NCI-H345 treated with DMSO at 0.1 percent for 48 hours (cell line): ENCODE data around the gene SPRY1.

Experiments
- DNase-seq: peaks from one replicate; lab custom pipeline; 2025; ENCODE audit not compliant: unreplicated experiment; lab: John Stamatoyannopoulos, UW

Gene SPRY1, protein sequence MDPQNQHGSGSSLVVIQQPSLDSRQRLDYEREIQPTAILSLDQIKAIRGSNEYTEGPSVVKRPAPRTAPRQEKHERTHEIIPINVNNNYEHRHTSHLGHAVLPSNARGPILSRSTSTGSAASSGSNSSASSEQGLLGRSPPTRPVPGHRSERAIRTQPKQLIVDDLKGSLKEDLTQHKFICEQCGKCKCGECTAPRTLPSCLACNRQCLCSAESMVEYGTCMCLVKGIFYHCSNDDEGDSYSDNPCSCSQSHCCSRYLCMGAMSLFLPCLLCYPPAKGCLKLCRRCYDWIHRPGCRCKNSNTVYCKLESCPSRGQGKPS

DNA sequence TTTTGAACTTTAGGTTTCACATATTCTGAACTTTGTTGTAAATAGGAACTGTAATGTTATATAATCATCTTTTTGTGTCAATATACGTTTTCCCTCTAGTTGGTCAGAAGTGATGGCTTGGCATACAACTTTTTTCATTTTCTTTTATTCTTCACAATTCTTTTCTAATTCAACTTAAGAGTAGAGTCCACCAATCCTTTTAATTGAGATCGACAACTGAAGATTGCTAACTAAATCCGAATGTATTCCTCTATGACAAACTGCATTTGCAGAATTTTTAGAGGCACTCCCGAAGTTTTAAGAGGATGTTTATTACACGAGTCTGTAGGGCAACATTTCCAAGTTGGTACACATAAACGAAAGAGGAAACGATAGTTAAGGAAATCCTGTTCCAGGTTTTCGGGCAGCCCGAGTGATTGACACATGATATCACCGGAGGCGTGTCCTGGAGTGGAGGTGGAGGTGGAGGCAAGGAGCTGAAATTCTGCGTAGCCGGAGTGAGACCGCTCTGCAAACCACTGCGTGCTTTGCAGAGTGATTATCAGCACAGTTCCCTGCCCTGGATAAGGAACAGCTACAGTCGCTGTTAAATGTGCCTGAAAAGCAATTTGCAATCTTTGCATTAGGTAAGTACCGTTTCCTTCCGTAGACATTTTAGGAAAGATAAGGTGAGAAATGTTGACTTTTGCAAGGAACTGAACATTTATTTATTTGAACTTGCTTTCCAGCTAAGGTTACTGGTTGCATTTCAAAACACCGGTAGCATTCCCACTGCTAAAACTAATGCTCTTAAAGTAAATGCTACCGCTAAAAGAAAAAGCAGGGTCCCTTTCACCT, at the start of gene SPRY1:
TSS of gene SPRY1 (plus strand) at position 489 of the 837 bp plus-strand sequence. CDS start 4,797 bp downstream, outside the sequence.
- DNase-seq = peak; percentile 85

DNA sequence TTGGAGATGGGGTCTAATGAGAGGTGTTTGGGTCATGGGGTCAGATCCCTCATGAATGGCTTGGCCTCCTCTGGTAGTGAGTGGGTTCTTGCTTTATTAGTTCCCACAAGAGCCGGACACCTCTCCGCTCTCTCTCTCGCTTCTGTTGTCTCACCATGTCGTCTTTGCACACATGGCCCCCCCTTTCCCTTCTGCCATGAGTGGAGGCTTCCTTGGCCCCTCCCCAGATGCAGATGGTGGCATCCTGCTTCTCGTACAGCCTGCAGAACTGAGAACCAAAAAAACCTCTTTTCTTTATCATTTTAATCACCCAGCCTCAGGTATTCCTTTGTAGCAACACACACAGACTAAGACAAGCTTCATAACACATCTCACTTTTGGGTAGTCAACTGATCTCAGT, 49.6 kb upstream of the SPRY1 start:
- DNase-seq = no peak

DNA sequence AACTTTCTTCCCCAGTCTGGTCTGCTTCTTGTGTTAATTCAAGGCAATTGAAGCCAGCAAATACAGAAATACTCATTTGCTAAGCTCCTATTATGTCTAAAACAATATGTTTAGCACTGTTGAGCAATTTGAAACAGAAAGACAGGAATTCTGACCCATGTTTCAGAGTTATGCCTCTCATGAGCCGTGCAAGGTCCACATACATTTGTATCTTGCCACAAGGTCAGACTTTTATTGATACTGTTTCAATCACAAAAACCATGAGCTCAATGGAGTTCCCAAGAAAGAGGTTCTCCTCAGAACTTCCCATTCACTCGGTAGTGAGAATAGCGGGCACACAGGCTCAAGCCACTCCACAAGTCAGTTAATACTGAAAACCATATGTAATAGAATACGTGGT, 47.6 kb upstream of the SPRY1 start:
- DNase-seq = no peak

DNA sequence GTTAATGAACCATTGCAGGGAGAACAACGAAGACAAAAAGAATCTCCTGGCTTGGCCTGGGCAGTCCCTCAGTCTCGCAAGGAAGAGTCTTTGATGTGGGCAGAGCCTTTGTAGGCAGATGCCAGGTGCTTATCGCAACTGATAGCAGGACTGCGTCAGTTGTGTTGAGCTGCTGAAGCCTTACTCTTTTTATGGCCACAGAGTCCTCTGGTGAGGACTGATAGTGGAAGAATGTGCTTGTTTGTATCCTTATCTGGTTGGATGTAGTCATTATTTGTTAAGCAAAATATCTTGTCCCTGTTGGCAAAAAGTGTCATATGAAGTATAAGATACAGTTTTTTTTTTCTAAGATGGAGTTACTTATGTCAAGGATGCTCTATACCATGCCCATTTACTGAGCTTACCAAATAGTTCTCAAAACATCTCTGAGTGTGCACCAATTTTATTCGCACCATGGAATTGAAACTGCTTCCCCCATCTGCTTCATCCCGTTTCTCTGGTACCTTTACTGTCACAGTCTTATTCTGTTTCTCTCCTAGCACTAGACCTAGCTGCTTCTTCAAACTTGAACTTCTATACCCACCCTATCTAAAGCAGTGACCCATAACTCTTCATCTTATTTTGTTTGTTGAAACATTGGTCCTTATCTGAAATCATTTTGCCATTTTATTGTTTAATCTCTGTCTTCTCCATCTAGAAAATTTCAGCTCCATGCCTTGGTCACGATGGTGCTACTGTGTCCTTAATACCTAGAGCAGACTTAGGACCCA, 47.0 kb upstream of the SPRY1 start:
- DNase-seq = no peak

DNA sequence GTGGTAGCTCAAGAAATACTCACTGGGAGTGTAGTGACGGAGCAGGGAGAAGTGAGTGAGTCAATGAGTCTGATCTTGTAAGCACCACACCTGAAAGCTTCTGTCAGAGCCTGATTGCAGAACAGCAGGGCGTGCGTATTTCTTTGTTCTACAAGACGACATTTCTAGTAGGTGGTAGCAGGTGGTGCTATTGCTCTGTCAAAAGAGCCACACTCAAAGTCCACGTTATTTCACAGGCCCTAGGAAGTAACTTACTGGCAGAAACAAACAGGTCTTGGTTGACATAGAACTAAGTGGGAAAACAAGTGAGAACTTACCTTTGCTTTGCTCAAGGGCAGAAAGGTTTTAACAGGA, 46.4 kb upstream of the SPRY1 start:
- DNase-seq = peak; percentile 72

DNA sequence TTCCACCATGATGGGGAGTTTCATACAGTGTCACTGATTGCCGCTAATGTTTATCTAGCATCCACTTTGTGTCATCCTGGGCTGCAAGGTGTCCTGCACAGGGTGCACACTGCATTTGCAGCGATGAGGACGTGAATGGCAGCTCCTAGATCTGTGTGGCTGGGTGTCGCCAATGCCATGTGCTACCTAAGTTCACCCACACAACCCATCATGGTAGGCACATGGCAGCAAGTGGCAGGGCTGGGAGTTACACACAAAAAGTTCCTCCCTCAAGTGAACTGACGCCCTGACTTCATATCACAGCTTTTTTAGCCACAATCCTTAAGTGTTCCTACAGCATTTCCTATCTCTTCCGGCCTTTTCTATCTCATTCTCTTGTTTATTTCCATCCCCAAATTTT, 45.9 kb upstream of the SPRY1 start:
- no peak for DNase-seq

DNA sequence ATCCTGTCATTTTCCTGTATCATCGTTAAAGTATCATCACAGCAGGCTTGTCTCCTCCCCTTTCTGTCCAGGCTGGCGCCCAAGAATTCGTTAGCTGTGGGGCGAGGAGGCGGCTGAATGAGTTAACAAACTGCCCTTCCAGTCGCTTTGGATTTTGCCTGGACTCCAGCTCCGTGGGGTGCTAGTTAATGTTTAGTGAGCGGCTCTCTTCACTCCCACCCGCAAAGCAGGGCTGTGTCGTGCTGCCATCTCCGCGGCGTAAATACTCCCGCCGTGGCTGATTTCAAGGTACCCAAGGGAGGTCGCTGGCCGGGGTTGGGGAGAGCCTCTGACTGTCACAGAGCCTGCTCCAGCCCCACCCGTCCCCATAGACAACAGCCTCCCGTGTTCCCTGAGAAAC, 44.9 kb upstream of the SPRY1 start:
- no peak for DNase-seq

DNA sequence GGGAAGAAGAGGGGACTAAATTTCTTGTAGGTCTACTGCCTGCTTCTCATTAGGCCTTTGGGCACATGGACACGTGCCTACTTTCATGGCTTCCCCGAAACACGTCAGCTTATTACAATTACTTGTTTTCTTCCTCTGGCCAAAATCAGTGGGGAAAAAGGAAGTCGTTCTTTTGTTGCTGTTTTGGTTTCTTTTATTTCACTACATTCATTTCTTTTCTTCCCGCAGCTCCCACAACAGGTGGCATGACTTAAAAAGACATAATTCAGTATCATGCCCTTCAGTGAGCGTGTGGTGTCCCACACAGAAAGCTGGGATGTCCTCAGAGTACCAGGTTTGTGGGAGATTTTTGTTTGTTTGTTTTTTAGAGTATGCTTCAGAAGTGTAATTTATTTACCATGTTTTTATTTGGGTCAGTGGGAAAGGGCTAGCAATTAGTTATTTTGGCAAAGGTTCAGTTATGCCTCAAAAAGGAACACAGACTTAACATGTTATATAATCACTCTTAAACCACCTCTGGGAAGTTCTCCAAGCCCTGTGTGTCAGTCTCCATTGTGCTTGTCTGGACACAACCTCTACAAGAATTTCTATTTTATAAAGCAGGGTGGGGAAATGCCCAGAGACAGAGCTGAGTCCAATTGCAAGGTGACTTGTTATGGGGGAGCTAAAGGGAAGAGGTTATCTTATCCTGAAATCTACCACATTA, 44.2 kb upstream of the SPRY1 start:
- DNase-seq = no peak

DNA sequence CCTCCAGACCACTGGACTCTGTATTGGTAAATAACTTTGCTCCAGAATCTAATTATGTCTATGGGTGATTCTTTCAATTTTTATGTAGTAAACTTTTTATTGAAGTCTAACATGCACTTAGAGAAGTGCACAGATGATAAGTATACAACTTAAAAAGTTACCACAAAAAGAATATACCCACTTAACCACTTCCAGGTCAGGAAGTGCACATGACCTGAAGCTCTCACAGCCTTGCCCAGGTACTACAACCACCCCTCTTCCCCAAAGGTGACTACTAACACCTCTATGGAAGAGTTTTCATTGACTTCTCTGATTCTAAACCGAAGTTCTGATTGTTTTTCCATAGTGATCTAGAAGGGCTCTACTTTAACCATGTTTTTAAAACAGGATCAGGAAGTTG, 43.6 kb upstream of the SPRY1 start:
- no peak for DNase-seq

DNA sequence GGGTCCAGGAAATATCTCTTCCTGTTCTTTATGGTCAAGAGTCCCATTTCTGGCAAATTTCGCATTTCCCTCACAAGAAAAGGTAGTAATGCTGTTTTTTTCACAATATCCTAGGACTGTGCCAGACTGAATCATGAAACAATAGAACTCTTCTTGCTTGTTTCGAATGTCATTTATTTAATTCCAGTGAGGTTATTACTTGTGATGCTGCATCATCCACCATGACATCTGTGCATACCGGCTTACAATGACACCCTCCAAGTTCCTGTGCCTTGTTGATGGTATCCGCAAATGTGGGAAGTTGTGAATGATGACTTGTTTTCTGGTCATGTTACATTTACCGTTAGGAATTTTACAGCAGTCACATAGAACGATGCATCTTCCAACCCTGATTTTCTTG, 42.9 kb upstream of the SPRY1 start:
- no peak for DNase-seq

DNA sequence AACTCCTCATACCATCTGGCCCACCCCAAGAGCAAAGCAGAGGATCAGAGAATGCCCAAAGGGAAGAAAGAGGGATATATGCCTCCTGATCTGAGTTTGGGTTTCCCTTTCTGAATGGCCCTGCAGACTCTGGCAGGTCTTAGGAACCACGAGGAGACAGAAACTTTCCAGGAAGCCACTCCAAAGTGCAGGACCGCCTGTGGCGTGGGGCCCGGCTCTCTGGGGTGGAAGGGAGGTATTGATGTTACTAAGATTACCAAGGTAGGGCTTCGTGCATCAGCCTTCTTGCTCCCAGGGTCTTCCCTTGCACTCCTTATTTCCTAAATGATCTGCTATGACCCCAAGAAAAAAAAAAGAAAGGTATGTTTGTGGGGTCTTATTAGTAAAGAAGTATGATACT, 41.9 kb upstream of the SPRY1 start:
- no peak for DNase-seq

DNA sequence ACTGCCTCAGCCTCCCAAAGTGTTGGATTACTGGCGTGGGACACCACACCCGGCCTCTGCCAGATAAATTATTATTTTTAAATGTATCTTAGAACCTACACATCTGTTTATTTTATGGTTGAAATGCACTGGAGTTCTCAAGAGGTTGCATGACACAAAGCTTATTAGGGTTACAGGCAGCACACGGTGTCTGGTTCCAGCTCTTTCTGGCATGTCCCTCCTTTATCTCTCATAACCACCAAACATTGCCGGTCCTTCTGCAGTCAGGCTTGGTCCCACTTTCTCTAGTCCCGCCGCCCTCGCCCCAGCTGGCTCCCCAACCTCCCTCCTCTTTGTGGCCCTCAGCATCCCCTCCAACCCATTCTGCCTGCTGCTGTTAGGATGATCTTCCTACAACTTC, 39.7 kb upstream of the SPRY1 start:
- no peak for DNase-seq

DNA sequence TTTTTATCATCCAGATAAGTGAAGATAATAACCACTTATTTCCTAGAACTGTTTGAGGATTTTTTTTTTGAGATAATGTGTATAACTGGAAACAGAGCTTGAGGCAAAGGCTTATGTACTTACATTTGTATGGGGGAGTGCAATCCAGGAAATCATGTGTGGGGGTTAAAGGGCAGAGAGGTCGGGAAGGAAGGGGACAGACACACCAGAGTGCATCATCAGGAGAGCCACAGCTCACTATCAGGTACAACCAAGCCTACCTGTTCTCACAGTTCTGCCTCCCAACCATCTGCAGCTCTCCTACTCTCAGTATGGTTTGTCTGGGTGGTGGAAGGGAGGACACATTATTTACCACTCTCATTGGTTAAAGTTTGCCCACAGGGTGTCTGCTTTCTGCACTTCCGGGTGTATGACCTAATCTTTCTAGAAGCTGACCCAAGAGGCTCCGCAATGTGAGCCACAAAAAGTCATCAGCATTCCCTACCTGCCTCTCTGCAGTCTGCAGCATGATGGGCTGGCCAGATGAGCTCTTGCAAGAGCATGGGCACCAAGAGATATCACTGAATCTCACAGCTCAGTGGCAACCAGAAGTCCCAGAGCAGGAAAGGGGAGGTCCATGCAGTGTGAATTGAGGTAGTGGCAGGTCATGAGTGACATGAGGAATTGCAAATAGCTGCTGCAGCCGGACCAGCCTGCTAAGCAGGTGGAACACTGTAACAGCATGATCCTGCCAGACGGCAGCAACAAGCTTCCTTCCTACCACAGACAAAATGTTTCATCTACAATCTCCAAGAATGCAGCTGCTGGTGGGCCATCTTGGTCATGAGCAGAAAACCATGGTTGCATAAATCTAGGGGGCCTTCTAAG, 36.9 kb upstream of the SPRY1 start:
- DNase-seq = no peak

DNA sequence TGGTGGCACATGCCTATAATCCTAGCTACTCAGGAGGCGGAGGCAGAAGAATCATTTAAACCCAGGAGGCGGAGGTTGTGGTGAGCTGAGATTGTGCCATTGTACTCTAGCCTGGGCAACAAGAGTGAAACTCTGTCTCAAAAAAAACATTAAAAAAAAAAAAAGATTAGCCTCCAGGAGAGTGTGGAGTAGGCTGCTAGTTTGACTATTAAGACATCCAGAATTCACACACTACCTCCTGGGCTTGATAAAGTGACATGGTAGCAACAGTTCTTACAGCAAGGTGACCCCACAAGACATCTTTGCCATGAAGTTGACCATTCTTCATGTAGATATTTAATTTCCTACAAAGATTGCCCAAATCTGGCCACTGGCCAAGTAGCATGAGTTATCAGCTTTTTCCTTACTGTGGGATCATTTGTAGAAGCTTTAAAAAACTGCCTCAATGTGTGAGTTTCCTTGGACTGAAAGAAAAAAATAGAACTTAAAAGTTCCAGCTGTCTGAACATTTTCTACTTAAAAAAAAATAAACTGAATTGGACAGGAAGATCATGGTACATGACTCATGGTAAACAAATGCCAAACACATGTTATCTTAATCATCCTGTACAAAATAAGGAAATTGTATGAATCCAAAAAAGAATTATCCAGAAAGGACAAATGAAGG, 35.3 kb upstream of the SPRY1 start:
- DNase-seq = no peak

DNA sequence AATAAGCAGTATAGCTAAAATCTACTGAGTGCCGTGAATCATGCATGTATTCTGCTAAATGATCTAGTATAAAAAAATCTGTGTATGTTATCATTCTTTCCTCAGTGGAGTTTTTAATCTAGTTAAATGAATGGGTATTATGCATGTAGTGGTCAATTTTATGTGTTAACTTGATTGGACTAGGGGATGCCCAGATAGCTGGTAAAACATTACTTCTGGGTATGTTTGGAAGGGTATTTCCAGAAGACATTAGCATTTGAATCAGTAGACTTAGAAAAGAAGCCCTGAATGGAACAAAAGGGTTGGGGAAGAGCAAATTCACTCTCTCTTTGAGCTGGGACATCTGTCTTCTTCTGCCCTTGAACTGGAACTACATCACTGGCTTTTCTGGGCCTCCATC, 34.5 kb upstream of the SPRY1 start:
- DNase-seq = no peak

DNA sequence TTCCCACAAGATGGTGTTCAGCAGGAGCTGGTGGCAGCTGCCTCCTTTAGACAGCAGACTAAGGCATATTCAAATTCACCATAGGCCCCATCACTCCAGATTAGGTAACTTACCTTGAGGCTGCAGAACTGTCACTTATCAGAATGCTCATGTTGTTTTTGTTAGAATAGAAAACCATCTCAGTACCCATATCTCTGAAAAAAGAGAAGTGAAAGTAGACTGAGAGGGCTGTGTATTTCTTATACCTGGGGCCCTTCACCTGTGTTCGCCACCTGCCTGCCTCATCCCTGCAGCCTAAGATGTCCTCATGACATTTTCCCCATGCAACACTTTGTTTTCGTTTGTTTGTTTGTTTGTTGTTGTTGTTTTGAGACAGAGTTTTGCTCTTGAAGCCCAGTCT, 32.9 kb upstream of the SPRY1 start:
- DNase-seq = no peak

DNA sequence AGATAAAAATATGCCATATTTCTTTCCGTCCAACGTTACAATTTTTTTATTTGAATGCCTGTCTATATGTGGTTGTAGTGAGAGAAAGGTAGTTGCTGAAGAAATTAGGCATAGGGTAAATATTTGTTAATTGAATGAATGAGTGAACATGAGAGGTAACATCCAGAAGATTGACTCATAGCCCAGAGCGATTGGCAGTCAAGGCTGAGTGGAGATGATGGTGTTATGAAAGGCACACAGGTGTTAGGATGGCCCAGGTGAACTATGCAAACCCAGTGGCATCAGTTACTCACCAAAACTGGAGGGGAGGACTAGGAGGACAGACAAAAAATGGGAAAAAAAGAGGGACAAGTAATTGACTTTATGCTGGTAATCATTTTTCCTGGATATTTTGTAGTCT, 31.7 kb upstream of the SPRY1 start:
- DNase-seq = peak; percentile 46

DNA sequence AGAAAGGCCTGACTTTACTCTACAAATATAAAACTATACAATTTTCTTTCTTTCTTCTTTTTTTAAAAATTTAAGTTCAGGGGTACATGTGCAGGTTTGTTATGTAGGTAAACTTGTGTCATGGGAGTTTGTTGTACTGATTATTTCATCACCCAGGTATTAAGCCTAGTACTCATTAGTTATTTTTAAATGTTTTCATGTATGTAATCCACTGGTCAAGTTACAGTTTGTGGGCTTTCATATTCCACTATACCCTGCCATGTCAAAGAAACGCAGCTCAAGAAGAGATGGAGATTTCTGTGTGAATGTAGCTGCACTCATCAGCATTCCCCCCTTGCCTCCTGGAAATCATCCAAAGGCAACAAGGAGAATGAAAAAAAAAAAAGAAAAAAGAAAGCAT, 31.2 kb upstream of the SPRY1 start:
- no peak for DNase-seq

DNA sequence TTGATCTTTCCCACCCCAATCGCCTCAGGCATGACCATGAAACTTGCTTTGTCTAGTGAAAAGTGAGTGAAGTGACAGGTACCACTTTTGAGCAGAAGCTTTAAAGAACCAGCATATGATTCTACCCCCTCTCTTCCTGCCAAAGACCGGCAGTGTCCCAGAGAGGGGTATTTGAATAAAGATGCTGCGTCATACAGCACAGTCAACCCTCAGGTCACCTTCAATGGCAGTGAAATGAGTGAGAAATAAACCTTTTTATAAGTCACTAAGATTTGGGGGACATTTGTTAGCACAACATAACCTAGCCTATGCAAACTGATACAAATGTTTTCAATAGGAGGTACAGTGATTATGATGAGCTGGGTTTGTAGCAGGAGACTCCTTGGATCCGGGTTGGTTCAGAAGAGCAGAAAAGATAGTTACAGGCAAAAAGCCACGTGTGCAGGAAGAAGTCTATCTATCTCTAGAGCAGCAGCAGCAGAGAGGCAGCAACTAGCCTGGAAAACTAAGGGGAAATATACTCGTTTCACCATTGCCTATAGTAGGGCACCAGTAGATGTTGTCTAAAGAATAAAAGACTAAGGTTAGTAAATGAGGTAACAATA, 30.3 kb upstream of the SPRY1 start:
- no peak for DNase-seq
